ENCODE data around the gene SLC39A10.

DNA sequence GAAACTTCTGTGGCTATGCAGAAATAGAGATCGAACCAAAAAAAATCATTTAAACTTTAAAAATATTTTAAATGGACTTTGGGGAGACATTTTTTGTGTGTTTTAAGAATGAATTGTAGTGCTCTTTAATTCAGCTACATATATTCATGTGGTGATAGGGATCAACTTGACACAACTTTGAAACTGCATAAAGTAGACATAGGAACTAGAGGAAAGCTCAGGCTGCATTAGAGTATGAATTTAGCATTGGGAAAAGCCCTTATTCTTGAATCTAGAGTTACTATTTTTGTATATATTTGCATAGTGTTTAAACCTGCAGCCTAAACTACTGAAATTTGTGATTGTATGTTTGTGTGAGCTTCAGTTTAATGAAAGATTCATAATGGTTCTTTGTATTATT lies 78.3 kb downstream of the SLC39A10 start:
- TF ChIP-seq EZH2 (IDR thresholded peaks at IDR 0.05) (no peak), POLR2AphosphoS5 (IDR thresholded peaks at IDR 0.05; ENCODE audit: borderline replicate concordance, low read depth, low read length) (no peak)

All from SK-N-MC (cell line).